Activated naive CD4-positive, alpha-beta T cell treated with anti-CD3 and anti-CD28 coated beads for 36 hours (primary cell): ENCODE data around the gene CCDC183. TPM values are rescaled to one million over a fixed set of nuclear protein-coding genes. Genes with fewer than 3 reads are reported as not detected.

Source experiments
- CTCF ChIA-PET: fragments of 350-600 bp; sonication (Branson Sonifier 250); formaldehyde crosslinking; loops from one replicate; lab custom pipeline; 2021; ENCODE audit warnings: antibody characterized with exemption; lab: Charles Lee
- DNase-seq: peaks from one replicate; pipeline ENCODE4 v3.0.0-alpha.2; 2020
- H3K27ac Mint-ChIP-seq: one replicate; pipeline ENCODE4 v1.8.0; 2021; ENCODE audit warnings: mild to moderate bottlenecking, mixed read lengths
- H3K27me3 Mint-ChIP-seq: one replicate; pipeline ENCODE4 v1.8.0; 2021; ENCODE audit warnings: low read depth, mixed read lengths
- H3K36me3 Mint-ChIP-seq: one replicate; pipeline ENCODE4 v1.8.0; 2021; ENCODE audit warnings: low read depth, mixed read lengths
- H3K4me1 Mint-ChIP-seq: one replicate; pipeline ENCODE4 v1.8.0; 2021; ENCODE audit warnings: low read depth, mixed read lengths
- H3K4me3 Mint-ChIP-seq: one replicate; pipeline ENCODE4 v1.8.0; 2021; ENCODE audit warnings: mild to moderate bottlenecking, moderate library complexity, mixed read lengths
- H3K9me3 Mint-ChIP-seq: one replicate; pipeline ENCODE4 v1.8.0; 2021; ENCODE audit warnings: mixed read lengths
- intact Hi-C: fragments of 100-400 bp; cut with micrococcal nuclease; formaldehyde crosslinking; loops from one replicate; pipeline ENCODE4 v1.15.1; 2023
- total RNA-seq, 2 experiments: library from RNA; stranded (reverse); gene quantifications; one replicate each; pipeline ENCODE4 v1.2.3, GENCODE V29; 2021

The CCDC183 gene
- total RNA-seq, 2 experiments from 2014 or later: 0.38 to 0.47 TPM

GRCh38 chr9:136824496-136825225, 28.5 kb downstream of the CCDC183 start:
- H3K27me3 Mint-ChIP-seq: no peaks in the 10 kb centered on the region

GRCh38 chr9:136825295-136826187, 29.4 kb downstream of the CCDC183 start:
- CTCF ChIA-PET: no interaction called here
- no peak for DNase-seq
- intact Hi-C loops: no loop called here
- H3K4me1 Mint-ChIP-seq: peaks cover 5% of the 10 kb centered on the region
- H3K27me3 Mint-ChIP-seq: no peaks in the 10 kb centered on the region
- no peak overlapping the region for H3K4me3 Mint-ChIP-seq
- H3K9me3 Mint-ChIP-seq: no peaks in the 10 kb centered on the region
- H3K27ac Mint-ChIP-seq: no peak overlapping the region
- H3K36me3 Mint-ChIP-seq: peaks cover 7% of the 10 kb centered on the region

More at GRCh38 chr9:136824496-136825225, 28.5 kb downstream of the CCDC183 start:
- Mint-ChIP-seq H3K4me1 (peaks cover 5% of the 10 kb centered on the region), H3K4me3 (no peak overlapping the region), H3K9me3 (no peaks in the 10 kb centered on the region), H3K36me3 (peaks cover 7% of the 10 kb centered on the region), H3K27ac (no peak overlapping the region)
- DNase-seq: no peak
- CTCF ChIA-PET: interaction anchor here (0.8 kb wide), 1 partner anchor 222 kb away, joined by 3 read pairs; no protein-coding TSS in a partner anchor
- intact Hi-C loops: no loop called here

GRCh38 chr9:136826188-136826541, 30.0 kb downstream of the CCDC183 start:
- H3K4me1 Mint-ChIP-seq: peaks cover under 1% of the 10 kb centered on the region
- no peaks in the 10 kb centered on the region for H3K27me3 Mint-ChIP-seq
- H3K9me3 Mint-ChIP-seq: no peaks in the 10 kb centered on the region
- no peak overlapping the region for H3K4me3 Mint-ChIP-seq
- CTCF ChIA-PET: no interaction called here
- no peak for DNase-seq
- H3K36me3 Mint-ChIP-seq: peaks cover 6% of the 10 kb centered on the region
- intact Hi-C loops: no loop called here
- no peak overlapping the region for H3K27ac Mint-ChIP-seq

- no peaks in the 10 kb centered on the region for H3K27me3 Mint-ChIP-seq
- peaks cover 10% of the 10 kb centered on the region for H3K36me3 Mint-ChIP-seq
- intact Hi-C loops: no loop called here
- no peak overlapping the region for H3K27ac Mint-ChIP-seq
- CTCF ChIA-PET: no interaction called here
- no peak overlapping the region for H3K4me3 Mint-ChIP-seq
- H3K4me1 Mint-ChIP-seq: no peaks in the 10 kb centered on the region
- DNase-seq: no peak
- no peaks in the 10 kb centered on the region for H3K9me3 Mint-ChIP-seq
Measured at GRCh38 chr9:136826703-136827582, 30.8 kb downstream of the CCDC183 start.

GRCh38 chr9:136827794-136828473, 31.8 kb downstream of the CCDC183 start:
- intact Hi-C loops: no loop called here
- no peak for DNase-seq
- H3K9me3 Mint-ChIP-seq: no peaks in the 10 kb centered on the region
- H3K4me1 Mint-ChIP-seq: no peaks in the 10 kb centered on the region
- no peak overlapping the region for H3K27ac Mint-ChIP-seq
- no peaks in the 10 kb centered on the region for H3K27me3 Mint-ChIP-seq
- no peak overlapping the region for H3K4me3 Mint-ChIP-seq
- CTCF ChIA-PET: no interaction called here
- H3K36me3 Mint-ChIP-seq: peaks cover 10% of the 10 kb centered on the region

- H3K27ac Mint-ChIP-seq: no peak overlapping the region
- no peaks in the 10 kb centered on the region for H3K9me3 Mint-ChIP-seq
- intact Hi-C loops: no loop called here
Measured at GRCh38 chr9:136828474-136829140, 32.5 kb downstream of the CCDC183 start.

GRCh38 chr9:136829412-136829811, 33.3 kb downstream of the CCDC183 start:
- no peaks in the 10 kb centered on the region for H3K4me1 Mint-ChIP-seq
- H3K36me3 Mint-ChIP-seq: peaks cover 8% of the 10 kb centered on the region
- no peaks in the 10 kb centered on the region for H3K27me3 Mint-ChIP-seq
- no peak overlapping the region for H3K27ac Mint-ChIP-seq
- intact Hi-C loops: no loop called here
- H3K4me3 Mint-ChIP-seq: no peak overlapping the region
- CTCF ChIA-PET: interaction anchor here (0.6 kb wide), 1 partner anchor 38 kb away, joined by 3 read pairs; the partner anchor contains the start of gene TMEM141
- H3K9me3 Mint-ChIP-seq: no peaks in the 10 kb centered on the region
- DNase-seq: no peak

More at GRCh38 chr9:136828474-136829140, 32.5 kb downstream of the CCDC183 start:
- H3K27me3 Mint-ChIP-seq: no peaks in the 10 kb centered on the region
- peaks cover 8% of the 10 kb centered on the region for H3K36me3 Mint-ChIP-seq
- CTCF ChIA-PET: interaction anchor here (0.6 kb wide), 1 partner anchor 38 kb away, joined by 3 read pairs; the partner anchor contains the start of gene TMEM141
- no peak overlapping the region for H3K4me3 Mint-ChIP-seq
- DNase-seq: no peak
- H3K4me1 Mint-ChIP-seq: no peaks in the 10 kb centered on the region

- Mint-ChIP-seq H3K9me3 (no peaks in the 10 kb centered on the region), H3K27me3 (no peaks in the 10 kb centered on the region), H3K27ac (no peak overlapping the region), H3K4me3 (no peak overlapping the region), H3K4me1 (no peaks in the 10 kb centered on the region), H3K36me3 (peaks cover 6% of the 10 kb centered on the region)
- DNase-seq: no peak
- intact Hi-C loops: no loop called here
- CTCF ChIA-PET: no interaction called here
Measured at GRCh38 chr9:136829981-136830885, 34.1 kb downstream of the CCDC183 start.

GRCh38 chr9:136831002-136831719, 35.0 kb downstream of the CCDC183 start:
- CTCF ChIA-PET: no interaction called here
- Mint-ChIP-seq H3K4me1 (no peaks in the 10 kb centered on the region), H3K36me3 (peaks cover 6% of the 10 kb centered on the region), H3K27ac (no peak overlapping the region), H3K4me3 (no peak overlapping the region), H3K9me3 (no peaks in the 10 kb centered on the region), H3K27me3 (no peaks in the 10 kb centered on the region)
- intact Hi-C loops: no loop called here
- no peak for DNase-seq

- Mint-ChIP-seq H3K4me1 (no peaks in the 10 kb centered on the region), H3K27ac (no peak overlapping the region), H3K9me3 (no peaks in the 10 kb centered on the region), H3K36me3 (peaks cover 6% of the 10 kb centered on the region), H3K4me3 (no peak overlapping the region), H3K27me3 (no peaks in the 10 kb centered on the region)
- intact Hi-C loops: no loop called here
- DNase-seq: no peak
- CTCF ChIA-PET: no interaction called here
Measured at GRCh38 chr9:136831720-136832104, 35.6 kb downstream of the CCDC183 start.
